ENCODE data around the gene CENPO. TPM values are rescaled to one million over a fixed set of nuclear protein-coding genes. Genes with fewer than 3 reads are reported as not detected.
A peak's percentile ranks its signal among the peaks of the same experiment; 100 is the strongest.

Gene CENPO
- total RNA-seq, 2 experiments from 2014 or later = 3.4 to 3.5 TPM

DNA sequence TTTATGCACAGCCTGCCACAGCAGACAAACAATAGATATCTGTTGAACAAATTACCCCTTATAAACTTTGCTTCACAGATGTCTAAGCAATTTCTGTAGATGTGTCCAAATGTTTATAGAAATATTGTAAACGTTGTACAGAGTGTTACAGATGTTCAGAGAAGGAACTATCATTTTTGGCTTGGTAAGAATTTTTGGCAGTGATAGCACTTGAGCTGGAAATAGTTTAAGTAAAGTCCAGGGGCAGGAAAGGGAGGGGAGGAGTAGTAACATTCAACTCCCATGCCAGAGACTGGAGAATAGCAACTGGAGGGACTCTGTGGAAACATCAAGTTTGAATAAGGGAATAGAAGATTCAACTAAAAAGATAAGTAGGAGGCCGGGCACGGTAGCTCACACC is 4.4 kb upstream of the CENPO start:
- no peaks in the 10 kb centered on the region for H3K9me3 ChIP-seq (ENCODE audit: control insufficient read depth in 1 of 2, insufficient read depth in 1 of 2, low read length in 2 of 2)
- Mint-ChIP-seq H3K4me1 (ENCODE audit: low read depth) (peaks cover 14% of the 10 kb centered on the region), H3K9me3 (no peaks in the 10 kb centered on the region), H3K36me3 (ENCODE audit: low read depth) (peaks cover 15% of the 10 kb centered on the region), H3K4me3 (no peak overlapping the region), H3K27me3 (no peaks in the 10 kb centered on the region), H3K27ac (no peak overlapping the region)
- CTCF ChIA-PET = no interaction called here
- no peak overlapping the region for H3K27ac ChIP-seq (ENCODE audit: low read depth in 1 of 2, low read length in 2 of 2)
- no peaks in the 10 kb centered on the region for H3K36me3 ChIP-seq (ENCODE audit: insufficient read depth, low read length)
- intact Hi-C loops (cut with DNase I, micrococcal nuclease) = no loop called here
- H3K4me1 ChIP-seq (ENCODE audit: insufficient read depth, low read length) = peaks cover 9% of the 10 kb centered on the region
- TF ChIP-seq, protein P1, sequence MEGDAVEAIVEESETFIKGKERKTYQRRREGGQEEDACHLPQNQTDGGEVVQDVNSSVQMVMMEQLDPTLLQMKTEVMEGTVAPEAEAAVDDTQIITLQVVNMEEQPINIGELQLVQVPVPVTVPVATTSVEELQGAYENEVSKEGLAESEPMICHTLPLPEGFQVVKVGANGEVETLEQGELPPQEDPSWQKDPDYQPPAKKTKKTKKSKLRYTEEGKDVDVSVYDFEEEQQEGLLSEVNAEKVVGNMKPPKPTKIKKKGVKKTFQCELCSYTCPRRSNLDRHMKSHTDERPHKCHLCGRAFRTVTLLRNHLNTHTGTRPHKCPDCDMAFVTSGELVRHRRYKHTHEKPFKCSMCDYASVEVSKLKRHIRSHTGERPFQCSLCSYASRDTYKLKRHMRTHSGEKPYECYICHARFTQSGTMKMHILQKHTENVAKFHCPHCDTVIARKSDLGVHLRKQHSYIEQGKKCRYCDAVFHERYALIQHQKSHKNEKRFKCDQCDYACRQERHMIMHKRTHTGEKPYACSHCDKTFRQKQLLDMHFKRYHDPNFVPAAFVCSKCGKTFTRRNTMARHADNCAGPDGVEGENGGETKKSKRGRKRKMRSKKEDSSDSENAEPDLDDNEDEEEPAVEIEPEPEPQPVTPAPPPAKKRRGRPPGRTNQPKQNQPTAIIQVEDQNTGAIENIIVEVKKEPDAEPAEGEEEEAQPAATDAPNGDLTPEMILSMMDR (IDR thresholded peaks at IDR 0.05) = no peak
- POLR2A ChIA-PET = interaction anchor here (0.7 kb wide), 1 partner anchor 439 kb away, joined by 3 read pairs; no protein-coding TSS in a partner anchor
- no peaks in the 10 kb centered on the region for H3K27me3 ChIP-seq (ENCODE audit: control insufficient read depth in 1 of 2, insufficient read depth in 2 of 2, low read length in 2 of 2)
- no peak for ATAC-seq (ENCODE audit: poor library complexity)
- H3K4me3 ChIP-seq (ENCODE audit: low read length) = no peak overlapping the region
- DNase-seq = no peak

DNA sequence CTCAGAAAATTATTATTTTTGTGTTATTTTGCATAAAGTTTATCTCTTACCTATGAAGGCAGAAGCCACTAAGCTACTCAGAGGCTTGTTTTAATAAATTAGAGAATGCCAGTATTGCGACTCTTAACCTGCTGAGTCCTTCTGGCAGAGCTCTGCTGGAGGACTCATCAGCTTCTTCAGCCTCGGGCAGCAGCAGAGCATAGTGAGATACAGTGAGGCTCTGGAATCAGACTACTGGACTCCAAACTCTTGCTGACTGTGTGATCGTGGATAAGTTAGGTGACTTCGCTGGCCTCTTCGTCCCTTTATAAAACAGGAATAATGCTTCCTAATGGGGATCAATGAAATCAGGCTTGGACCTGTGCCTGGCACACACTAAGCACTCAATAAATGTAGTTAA is 1.8 kb upstream of the CENPO start:
- Mint-ChIP-seq H3K4me3 (no peak overlapping the region), H3K27ac (peak overlapping the region; percentile 33), H3K9me3 (no peaks in the 10 kb centered on the region), H3K36me3 (ENCODE audit: low read depth) (peaks cover 15% of the 10 kb centered on the region), H3K27me3 (no peaks in the 10 kb centered on the region), H3K4me1 (ENCODE audit: low read depth) (peaks cover 21% of the 10 kb centered on the region)
- Histone ChIP-seq H3K27ac (ENCODE audit: low read depth in 1 of 2, low read length in 2 of 2) (no peak overlapping the region), H3K4me3 (ENCODE audit: low read length) (no peak overlapping the region), H3K4me1 (ENCODE audit: insufficient read depth, low read length) (peaks cover 13% of the 10 kb centered on the region), H3K27me3 (ENCODE audit: control insufficient read depth in 1 of 2, insufficient read depth in 2 of 2, low read length in 2 of 2) (no peaks in the 10 kb centered on the region), H3K9me3 (ENCODE audit: control insufficient read depth in 1 of 2, insufficient read depth in 1 of 2, low read length in 2 of 2) (no peaks in the 10 kb centered on the region), H3K36me3 (ENCODE audit: insufficient read depth, low read length) (no peaks in the 10 kb centered on the region)
- CTCF ChIA-PET = interaction anchor here (0.5 to 0.6 kb wide), 2 partner anchors 33 to 572 kb away, joined by 3 to 4 read pairs; no protein-coding TSS in a partner anchor
- intact Hi-C loops (cut with DNase I, micrococcal nuclease) = loop anchor here (5.0 to 10.0 kb wide), 6 partner anchors 297 to 1083 kb away; partner anchors contain the start of genes ASXL2 (in 1 of the 2), ATAD2B (in 1 of the 2), ITSN2 (in 1 of the 2) and NCOA1 (in 1 of the 2)
- TF ChIP-seq, protein P1 (IDR thresholded peaks at IDR 0.05) = no peak
- POLR2A ChIA-PET = no interaction called here
- ATAC-seq (ENCODE audit: poor library complexity) = no peak
- no peak for DNase-seq

GRCh38 chr2:24792542-24792873 is 717 bp upstream of the CENPO start:
- peak overlapping the region; percentile 97 for H3K4me3 Mint-ChIP-seq

More at GRCh38 chr2:24792542-24792873, 717 bp upstream of the CENPO start:
- H3K27ac Mint-ChIP-seq = peak overlapping the region; percentile 99
- intact Hi-C loops (cut with DNase I, micrococcal nuclease) = loop anchor here (2.0 to 10.0 kb wide), 8 partner anchors 34 to 1082 kb away; partner anchors contain the start of genes ASXL2 (in 1 of the 2), ATAD2B (in 1 of the 2), ITSN2 (in 1 of the 2) and NCOA1 (in 1 of the 2)
- Histone ChIP-seq H3K27ac (ENCODE audit: low read depth in 1 of 2, low read length in 2 of 2) (peak overlapping the region; percentile 95 to 97), H3K4me1 (ENCODE audit: insufficient read depth, low read length) (peaks cover 13% of the 10 kb centered on the region), H3K27me3 (ENCODE audit: control insufficient read depth in 1 of 2, insufficient read depth in 2 of 2, low read length in 2 of 2) (no peaks in the 10 kb centered on the region), H3K9me3 (ENCODE audit: control insufficient read depth in 1 of 2, insufficient read depth in 1 of 2, low read length in 2 of 2) (no peaks in the 10 kb centered on the region), H3K4me3 (ENCODE audit: low read length) (peak overlapping the region; percentile 88), H3K36me3 (ENCODE audit: insufficient read depth, low read length) (no peaks in the 10 kb centered on the region)
- peaks cover 21% of the 10 kb centered on the region for H3K4me1 Mint-ChIP-seq (ENCODE audit: low read depth)
- CTCF ChIA-PET = interaction anchor here (0.8 to 2.0 kb wide), 3 partner anchors 35 to 865 kb away, joined by 3 to 8 read pairs (median 3); partner anchors contain the start of gene ATAD2B
- no peak for ATAC-seq (ENCODE audit: poor library complexity)
- no peak for DNase-seq
- no peaks in the 10 kb centered on the region for H3K27me3 Mint-ChIP-seq
- TF ChIP-seq, protein P1 (IDR thresholded peaks at IDR 0.05) = no peak
- POLR2A ChIA-PET = interaction anchor here (0.8 to 1.8 kb wide), 13 partner anchors 9 to 865 kb away, joined by 3 to 17 read pairs (median 3); partner anchors contain the start of genes ADCY3, ATAD2B, ITSN2 and NCOA1
- no peaks in the 10 kb centered on the region for H3K9me3 Mint-ChIP-seq
- peaks cover 24% of the 10 kb centered on the region for H3K36me3 Mint-ChIP-seq (ENCODE audit: low read depth)

Data from CD4-positive, alpha-beta T cell (primary cell).